Right atrium auricular region (tissue), 2 donors: ENCODE results near the gene KCNMA1. TPM values are rescaled to one million over a fixed set of nuclear protein-coding genes. Genes with fewer than 3 reads are reported as not detected.

Source experiments
- DNase-seq: peaks from one replicate; pipeline ENCODE4 v3.0.0-alpha.2; 2019; ENCODE audit warnings: low spot score
- H3K27ac ChIP-seq, 2 donors: fragments of 200-600 bp; sonication (generic); 1 replicate in 1 of 2; 2 replicates in 1 of 2; pipeline ENCODE4 v1.5.1; 2016 to 2019
- H3K27me3 ChIP-seq, 2 donors: fragments of 200-600 bp; sonication (generic); one replicate each; pipeline versions ENCODE4 v1.5.1 to v1.6.0; 2017 to 2019
- H3K36me3 ChIP-seq: fragments of 200-600 bp; sonication (generic); one replicate; pipeline ENCODE4 v1.5.1; 2016
- H3K4me1 ChIP-seq, 2 donors: fragments of 200-600 bp; sonication (generic); one replicate each; pipeline versions ENCODE4 v1.5.1 to v1.6.0; 2017 to 2019
- H3K4me3 ChIP-seq, 2 donors: fragments of 200-600 bp; sonication (generic); 1 replicate in 1 of 2; 2 replicates in 1 of 2; pipeline ENCODE4 v1.5.1; 2017 to 2019; ENCODE audit warnings: mild to moderate bottlenecking in 1 of 2, moderate library complexity in 1 of 2
- H3K9me3 ChIP-seq, 2 donors: fragments of 200-600 bp; sonication (generic); one replicate each; pipeline ENCODE4 v1.5.1; 2019
- CTCF ChIP-seq, 2 donors: fragments of 200-600 bp; sonication (generic); IDR thresholded peaks; one replicate each; pipeline ENCODE4 v1.5.1; 2019; ENCODE audit warnings: antibody characterized with exemption in 2 of 2
- total RNA-seq, 2 donors: library from RNA; depleted of rRNA; stranded (reverse); fragments of >200 nt; gene quantifications; one replicate each; pipeline ENCODE4 v1.1.0, GENCODE V29; 2016

The KCNMA1 gene
- total RNA-seq, 2 donors from 2014 or later: 2.3 to 3.5 TPM

DNA sequence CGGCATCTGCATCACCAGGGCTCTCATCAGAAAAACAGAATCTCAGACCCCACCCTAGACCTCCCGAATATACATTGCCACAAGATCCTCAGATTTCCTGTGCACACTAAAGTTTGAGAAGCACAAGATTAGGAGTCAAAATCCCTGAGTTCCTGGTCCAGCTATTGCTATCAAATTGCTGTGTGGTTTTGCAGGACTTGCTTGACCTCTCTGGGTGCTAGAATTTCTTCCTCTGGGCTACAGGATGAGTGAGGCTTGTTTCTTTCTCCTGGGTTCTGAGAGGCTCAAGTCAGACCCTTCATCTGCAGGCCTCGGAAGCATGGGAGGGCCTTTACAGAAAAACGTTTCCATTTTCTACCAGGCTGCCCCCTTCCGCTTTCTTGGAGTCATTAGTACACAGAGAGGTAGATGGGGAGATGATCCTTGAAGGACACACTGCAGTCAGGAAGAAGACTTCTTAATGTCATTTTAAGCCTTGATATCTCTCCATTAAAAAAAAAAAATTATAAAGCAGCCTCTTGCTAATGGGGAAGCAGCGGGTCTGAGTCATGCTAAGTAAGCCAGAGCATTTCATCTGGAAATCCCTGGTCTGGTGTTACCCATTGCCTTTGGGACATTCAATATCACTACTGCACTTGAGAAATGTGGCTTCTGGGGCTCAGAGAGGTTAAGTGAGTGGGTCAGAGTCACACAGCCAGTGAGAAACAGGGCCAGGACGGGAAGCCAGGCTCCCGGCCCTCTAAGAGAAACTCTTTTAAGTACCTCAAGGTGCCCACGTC is 173.5 kb downstream of the KCNMA1 start:
- DNase-seq: no peak
- Histone ChIP-seq H3K4me1 (no peaks in the 10 kb centered on the region), H3K9me3 (no peaks in the 10 kb centered on the region), H3K27me3 (no peaks in the 10 kb centered on the region), H3K36me3 (no peaks in the 10 kb centered on the region), H3K27ac (no peak overlapping the region), H3K4me3 (no peak overlapping the region)
- TF ChIP-seq CTCF (IDR thresholded peaks at IDR 0.05): no peak

GRCh38 chr10:77463499-77463898 is 174.1 kb downstream of the KCNMA1 start:
- Histone ChIP-seq H3K4me3 (no peak overlapping the region), H3K4me1 (no peaks in the 10 kb centered on the region), H3K9me3 (no peaks in the 10 kb centered on the region), H3K27ac (no peak overlapping the region), H3K36me3 (no peaks in the 10 kb centered on the region), H3K27me3 (no peaks in the 10 kb centered on the region)
- no peak for TF ChIP-seq CTCF (IDR thresholded peaks at IDR 0.05)
- DNase-seq: no peak

DNA sequence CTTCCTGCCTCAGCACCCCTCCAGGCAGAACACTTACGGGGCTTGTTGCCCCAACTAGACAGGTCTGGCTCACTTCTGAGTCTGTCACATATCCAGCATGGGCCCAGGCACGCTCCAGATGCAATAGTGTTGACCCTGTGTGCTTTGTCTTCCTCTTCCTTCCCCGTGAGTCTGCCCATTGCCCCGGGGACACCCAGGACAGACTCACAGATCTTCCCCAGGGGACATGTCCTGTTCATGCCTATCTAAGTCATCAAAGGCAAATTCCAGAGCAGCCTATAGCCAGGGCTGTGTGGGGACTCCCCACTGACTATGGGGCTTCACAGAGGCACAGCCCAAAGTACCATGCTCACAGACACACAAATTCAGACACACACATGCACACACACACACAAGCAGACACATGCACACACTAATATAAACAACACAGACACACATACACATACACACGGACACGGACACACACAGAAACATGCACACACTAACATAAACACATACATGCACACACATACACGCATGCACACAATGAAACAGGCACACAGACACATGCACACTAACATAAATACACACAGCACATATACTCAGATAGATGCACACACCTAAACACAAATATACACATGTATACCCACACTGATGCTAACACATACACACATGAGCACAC is 175.8 kb downstream of the KCNMA1 start:
- H3K4me3 ChIP-seq: no peak overlapping the region
- H3K36me3 ChIP-seq: no peaks in the 10 kb centered on the region
- no peak for DNase-seq
- no peaks in the 10 kb centered on the region for H3K4me1 ChIP-seq
- no peaks in the 10 kb centered on the region for H3K27me3 ChIP-seq
- no peaks in the 10 kb centered on the region for H3K9me3 ChIP-seq
- TF ChIP-seq CTCF (IDR thresholded peaks at IDR 0.05): no peak
- H3K27ac ChIP-seq: no peak overlapping the region

DNA sequence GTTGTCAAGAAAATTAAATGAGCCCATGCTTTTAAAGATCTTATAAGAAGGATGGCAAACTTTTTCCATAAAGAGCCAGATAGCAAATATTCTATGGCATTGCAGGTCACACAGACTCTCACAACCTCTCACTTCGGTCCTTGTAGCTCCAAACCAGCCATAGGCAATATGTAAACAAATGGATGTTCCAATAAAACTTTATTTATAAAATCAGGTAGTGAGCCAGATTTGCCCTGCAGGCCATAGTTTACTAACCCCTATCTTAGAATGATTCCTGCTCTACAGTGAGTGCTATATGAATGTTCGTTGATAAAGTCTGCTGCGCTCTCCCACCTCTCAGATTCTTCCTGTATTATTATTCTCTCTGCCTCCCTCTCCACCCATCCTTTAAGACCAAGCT is 177.7 kb downstream of the KCNMA1 start:
- no peak for TF ChIP-seq CTCF (IDR thresholded peaks at IDR 0.05)
- no peaks in the 10 kb centered on the region for H3K36me3 ChIP-seq
- no peaks in the 10 kb centered on the region for H3K4me1 ChIP-seq
- no peak overlapping the region for H3K4me3 ChIP-seq
- H3K9me3 ChIP-seq: no peaks in the 10 kb centered on the region
- no peak overlapping the region for H3K27ac ChIP-seq
- DNase-seq: no peak
- H3K27me3 ChIP-seq: no peaks in the 10 kb centered on the region

- DNase-seq: no peak
- no peaks in the 10 kb centered on the region for H3K27me3 ChIP-seq
- no peaks in the 10 kb centered on the region for H3K9me3 ChIP-seq
- no peak overlapping the region for H3K27ac ChIP-seq
- H3K4me1 ChIP-seq: no peaks in the 10 kb centered on the region
- TF ChIP-seq CTCF (IDR thresholded peaks at IDR 0.05): no peak
- H3K4me3 ChIP-seq: no peak overlapping the region
- no peaks in the 10 kb centered on the region for H3K36me3 ChIP-seq
Observed at GRCh38 chr10:77458986-77459590, 178.5 kb downstream of the KCNMA1 start.
